H1 (cell line): ENCODE data around the gene PRAF2. TPM values are rescaled to one million over a fixed set of nuclear protein-coding genes. Genes with fewer than 3 reads are reported as not detected.

Source experiments
- SUZ12 ChIP-seq: fragments of 200-600 bp; sonication (generic); IDR thresholded peaks from 2 replicates; pipeline ENCODE4 v1.6.1; 2012; ENCODE audit warnings: mild to moderate bottlenecking, inconsistent platforms, low read length, moderate library complexity, mixed read lengths
- polyA plus RNA-seq, 7 experiments: library from polyadenylated mRNA; depleted of rRNA in 3 of 7; stranded (reverse) in 5 of 7; unstranded in 2 of 7; fragments of >200 nt in 5 of 7; fragments of 200-250 nt in 2 of 7; gene quantifications; 1 replicate in 5 of 7; 2 replicates in 1 of 7; 4 replicates in 1 of 7; pipeline versions ENCODE4 v1.2.1 to v1.2.3, GENCODE V29; 2011 to 2013; ENCODE audit warnings: missing spikeins in 2 of 7, mixed read lengths in 2 of 7
- total RNA-seq: library from RNA; stranded (reverse); fragmentation: NEBNext Ultra II Directional; extraction: Animal tissue kit (Norgen Biotek cat#: 25700); gene quantifications from 2 replicates; pipeline ENCODE4 v1.2.1, GENCODE V29; 2021

PRAF2 gene
- total and polyA plus RNA-seq, 2 of the 8 experiments (the other 6 are each of a cell fraction or from before 2014, with no cell fraction given): 11.3 to 15.4 TPM

DNA sequence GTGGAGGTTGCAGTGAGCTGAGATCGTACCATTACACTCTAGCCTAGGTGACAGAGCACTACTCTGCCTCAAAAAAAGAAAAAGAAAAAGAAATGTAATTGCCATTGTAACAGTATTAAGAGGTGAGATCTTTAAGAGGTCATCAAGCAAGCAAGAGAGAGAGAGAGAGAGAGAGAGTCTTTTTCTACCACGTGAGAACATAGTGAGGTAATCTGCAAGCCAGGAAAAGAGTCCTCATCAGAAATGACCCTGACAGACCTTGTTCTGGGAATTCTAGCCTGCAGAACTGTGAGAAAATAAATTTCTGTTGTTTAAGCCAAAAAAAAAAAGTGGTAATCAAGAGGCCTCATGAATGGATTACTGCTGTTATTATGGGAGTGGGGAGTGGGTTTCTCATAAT is 34.8 kb upstream of the PRAF2 start (continued):
- no peak for TF ChIP-seq SUZ12
